CD4-positive, alpha-beta T cell (primary cell): ENCODE results near the gene MAN1C1. TPM values are rescaled to one million over a fixed set of nuclear protein-coding genes. Genes with fewer than 3 reads are reported as not detected.
A peak's percentile ranks its signal among the peaks of the same experiment; 100 is the strongest.

ENCODE experiments used
- ATAC-seq: fragments of 200-7000 bp; cut with Tn5 transposase; one replicate; pipeline ENCODE4 v1.10.0; 2022; ENCODE audit warnings: mild to moderate bottlenecking; ENCODE audit not compliant: poor library complexity
- CTCF ChIA-PET: fragments of 350-600 bp; sonication (Branson Sonifier 250); formaldehyde crosslinking; loops from one replicate; lab custom pipeline; 2021; ENCODE audit warnings: antibody characterized with exemption, inconsistent platforms; lab: Charles Lee
- POLR2A ChIA-PET: fragments of 350-600 bp; sonication (Branson Sonifier 250); formaldehyde crosslinking; loops from one replicate; lab custom pipeline; 2021; ENCODE audit warnings: antibody characterized with exemption, inconsistent platforms; lab: Charles Lee
- DNase-seq, 14 experiments: peaks; one replicate each; pipeline ENCODE4 v3.0.0-alpha.2; 2013 to 2020; ENCODE audit warnings: mixed read lengths in 2 of 14
- H3K27ac ChIP-seq, 2 donors: one replicate each; pipeline versions ENCODE4 v1.5.1 to v1.7.0; 2013; ENCODE audit warnings: low read length in 2 of 2, low read depth in 1 of 2, mild to moderate bottlenecking in 1 of 2
- H3K27me3 ChIP-seq, 2 experiments: 1 replicate in 1 of 2; 2 replicates in 1 of 2; pipeline versions ENCODE4 v1.6.1 to v1.7.0; 2013; ENCODE audit warnings: low read length in 2 of 2, control low read depth in 1 of 2, mild to moderate bottlenecking in 1 of 2, moderate library complexity in 1 of 2; ENCODE audit not compliant: insufficient read depth in 2 of 2, control insufficient read depth in 1 of 2
- H3K36me3 ChIP-seq: one replicate; pipeline ENCODE4 v1.6.1; 2013; ENCODE audit warnings: low read length, control low read depth; ENCODE audit not compliant: insufficient read depth
- H3K4me1 ChIP-seq: one replicate; pipeline ENCODE4 v1.6.1; 2013; ENCODE audit warnings: low read length, control low read depth; ENCODE audit not compliant: insufficient read depth
- H3K4me3 ChIP-seq: one replicate; pipeline ENCODE4 v1.5.1; 2013; ENCODE audit warnings: mild to moderate bottlenecking, low read length, moderate library complexity
- H3K9me3 ChIP-seq, 2 experiments: 1 replicate in 1 of 2; 2 replicates in 1 of 2; pipeline versions ENCODE4 v1.6.1 to v1.7.0; 2013; ENCODE audit warnings: low read length in 2 of 2, mild to moderate bottlenecking in 2 of 2, control low read depth in 1 of 2, moderate library complexity in 1 of 2; ENCODE audit not compliant: control insufficient read depth in 1 of 2, insufficient read depth in 1 of 2
- H3K27ac Mint-ChIP-seq: one replicate; pipeline ENCODE4 v1.8.0; 2020; ENCODE audit warnings: mixed read lengths
- H3K27me3 Mint-ChIP-seq: one replicate; pipeline ENCODE4 v1.8.0; 2021; ENCODE audit warnings: mixed read lengths
- H3K36me3 Mint-ChIP-seq: one replicate; pipeline ENCODE4 v1.8.0; 2021; ENCODE audit warnings: low read depth, mixed read lengths
- H3K4me1 Mint-ChIP-seq: one replicate; pipeline ENCODE4 v1.8.0; 2021; ENCODE audit warnings: low read depth, mixed read lengths
- H3K4me3 Mint-ChIP-seq: one replicate; pipeline ENCODE4 v1.8.0; 2020; ENCODE audit warnings: mild to moderate bottlenecking, mixed read lengths
- H3K9me3 Mint-ChIP-seq: one replicate; pipeline ENCODE4 v1.8.0; 2020; ENCODE audit warnings: mixed read lengths
- CTCF ChIP-seq: fragments of 200-600 bp; IDR thresholded peaks from one replicate; pipeline ENCODE4 v1.8.0; 2022; ENCODE audit warnings: antibody characterized with exemption, mild to moderate bottlenecking
- intact Hi-C, 2 experiments: fragments of 100-400 bp; cut with DNase I in 1 of 2; cut with micrococcal nuclease in 1 of 2; formaldehyde crosslinking; loops; one replicate each; pipeline versions ENCODE4 v1.15.1 to v1.9.0; 2023 to 2025; cut with DNase I, micrococcal nuclease
- total RNA-seq, 174 experiments: library from RNA in 2 of 174; stranded (reverse) in 2 of 174; gene quantifications; one replicate each; pipeline ENCODE4 v1.2.3 and lab custom pipeline; 2021 to 2026

MAN1C1 gene
- total RNA-seq, 2 experiments from 2014 or later, result 44.4 to 46.9 TPM

GRCh38 chr1:25798666-25799351 is 182.2 kb downstream of the MAN1C1 start:
- ATAC-seq (no peak), DNase-seq (no peak)
- Mint-ChIP-seq H3K9me3 (no peaks in the 10 kb centered on the region), H3K4me1 (peaks cover 76% of the 10 kb centered on the region), H3K4me3 (peak overlapping the region; percentile 85), H3K27me3 (no peaks in the 10 kb centered on the region), H3K36me3 (peaks cover 4% of the 10 kb centered on the region), H3K27ac (peak overlapping the region; percentile 89)
- Histone ChIP-seq H3K4me1 (peaks cover 75% of the 10 kb centered on the region), H3K27me3 (no peaks in the 10 kb centered on the region), H3K4me3 (no peak overlapping the region), H3K36me3 (no peaks in the 10 kb centered on the region), H3K27ac (peak overlapping the region in 1 of 2 donors; percentile 30), H3K9me3 (no peaks in the 10 kb centered on the region)
- intact Hi-C loops, result loop anchor here (2.0 to 5.0 kb wide), 3 partner anchors 24 to 257 kb away; partner anchors contain the start of gene LDLRAP1 (in 1 of the 2)
- ChIA-PET CTCF (interaction anchor here (0.6 to 1.9 kb wide), 7 partner anchors 12 to 190 kb away, joined by 3 to 10 read pairs (median 3); no protein-coding TSS in a partner anchor), POLR2A (interaction anchor here (0.6 to 6.5 kb wide), 9 partner anchors 14 to 190 kb away, joined by 3 to 44 read pairs (median 4); partner anchors contain the start of genes MAN1C1 and MTFR1L)
- no peak for TF ChIP-seq CTCF

GRCh38 chr1:25799352-25799934 is 182.9 kb downstream of the MAN1C1 start:
- intact Hi-C loops, result loop anchor here (2.0 to 5.0 kb wide), 3 partner anchors 25 to 257 kb away; partner anchors contain the start of gene LDLRAP1 (in 1 of the 2)
- H3K36me3 Mint-ChIP-seq, result peaks cover 4% of the 10 kb centered on the region
- no peaks in the 10 kb centered on the region for H3K9me3 ChIP-seq
- peak overlapping the region; percentile 60 for H3K4me3 ChIP-seq
- H3K27ac Mint-ChIP-seq, result peak overlapping the region; percentile 89
- DNase-seq, result no peak
- no peaks in the 10 kb centered on the region for H3K9me3 Mint-ChIP-seq
- H3K27ac ChIP-seq, result peak overlapping the region; percentile 18 to 33
- POLR2A ChIA-PET, result interaction anchor here (0.6 to 6.5 kb wide), 6 partner anchors 15 to 181 kb away, joined by 3 to 44 read pairs (median 6); partner anchors contain the start of gene MTFR1L
- CTCF ChIA-PET, result interaction anchor here (1.4 kb wide), 1 partner anchor 97 kb away, joined by 3 read pairs; no protein-coding TSS in a partner anchor
- peaks cover 69% of the 10 kb centered on the region for H3K4me1 ChIP-seq
- no peaks in the 10 kb centered on the region for H3K27me3 ChIP-seq
- no peak for TF ChIP-seq CTCF
- H3K4me3 Mint-ChIP-seq, result peak overlapping the region; percentile 85
- no peaks in the 10 kb centered on the region for H3K27me3 Mint-ChIP-seq
- no peak for ATAC-seq
- no peaks in the 10 kb centered on the region for H3K36me3 ChIP-seq
- peaks cover 78% of the 10 kb centered on the region for H3K4me1 Mint-ChIP-seq

GRCh38 chr1:25799935-25800702 is 183.5 kb downstream of the MAN1C1 start, which contains the start of gene SELENON:
Gene SELENON, plus strand, starts transcription at chr1:25800193. Its CDS starts 38 bp downstream, at chr1:25800231.
- H3K27me3 Mint-ChIP-seq, result no peaks in the 10 kb centered on the region
- Histone ChIP-seq H3K27ac (peak within 1 kb of the TSS; percentile 18 to 33), H3K9me3 (no peaks in the 10 kb centered on the region), H3K27me3 (no peaks in the 10 kb centered on the region), H3K36me3 (peaks cover 1% of the 10 kb centered on the region), H3K4me3 (peak within 1 kb of the TSS; percentile 60), H3K4me1 (peaks cover 69% of the 10 kb centered on the region)
- CTCF ChIA-PET, result interaction anchor here (1.8 kb wide), 1 partner anchor 95 kb away, joined by 4 read pairs; no protein-coding TSS in a partner anchor
- ATAC-seq, result peak; percentile 16
- H3K36me3 Mint-ChIP-seq, result peaks cover 11% of the 10 kb centered on the region
- no peak for TF ChIP-seq CTCF
- POLR2A ChIA-PET, result interaction anchor here (0.6 to 6.5 kb wide), 7 partner anchors 15 to 228 kb away, joined by 3 to 44 read pairs (median 4); partner anchors contain the start of gene MTFR1L
- peak within 1 kb of the TSS; percentile 89 for H3K27ac Mint-ChIP-seq
- DNase-seq, result peak in 6 of 14 experiments; percentile 26 to 69 (median 52)
- peak within 1 kb of the TSS; percentile 85 for H3K4me3 Mint-ChIP-seq
- peaks cover 80% of the 10 kb centered on the region for H3K4me1 Mint-ChIP-seq
- no peaks in the 10 kb centered on the region for H3K9me3 Mint-ChIP-seq
- intact Hi-C loops, result loop anchor here (2.0 to 5.0 kb wide), 3 partner anchors 25 to 258 kb away; partner anchors contain the start of gene LDLRAP1 (in 1 of the 2)
